HUES48 (cell line): ENCODE data around the gene EP400.

Experiments
- H3K27ac ChIP-seq: one replicate; pipeline ENCODE4 v1.7.0; 2013; ENCODE audit warnings: low read depth, low read length, inconsistent platforms
- H3K27me3 ChIP-seq: 2 replicates; pipeline ENCODE4 v1.6.1; 2013; ENCODE audit warnings: mild to moderate bottlenecking, low read length; ENCODE audit not compliant: control insufficient read depth, insufficient read depth
- H3K36me3 ChIP-seq: 2 replicates; pipeline ENCODE4 v1.6.1; 2013; ENCODE audit warnings: low read length; ENCODE audit not compliant: control insufficient read depth, insufficient read depth
- H3K4me1 ChIP-seq: 2 replicates; pipeline ENCODE4 v1.6.1; 2013; ENCODE audit warnings: mild to moderate bottlenecking, low read length; ENCODE audit not compliant: control insufficient read depth, insufficient read depth
- H3K4me3 ChIP-seq: 2 replicates; pipeline ENCODE4 v1.5.1; 2013; ENCODE audit warnings: mild to moderate bottlenecking, low read depth, low read length
- H3K9ac ChIP-seq: 2 replicates; pipeline ENCODE4 v1.6.1; 2013; ENCODE audit warnings: mild to moderate bottlenecking, low read depth, low read length, moderate library complexity
- H3K9me3 ChIP-seq: 2 replicates; pipeline ENCODE4 v1.6.1; 2013; ENCODE audit warnings: low read length; ENCODE audit not compliant: control insufficient read depth, insufficient read depth

EP400 gene

DNA sequence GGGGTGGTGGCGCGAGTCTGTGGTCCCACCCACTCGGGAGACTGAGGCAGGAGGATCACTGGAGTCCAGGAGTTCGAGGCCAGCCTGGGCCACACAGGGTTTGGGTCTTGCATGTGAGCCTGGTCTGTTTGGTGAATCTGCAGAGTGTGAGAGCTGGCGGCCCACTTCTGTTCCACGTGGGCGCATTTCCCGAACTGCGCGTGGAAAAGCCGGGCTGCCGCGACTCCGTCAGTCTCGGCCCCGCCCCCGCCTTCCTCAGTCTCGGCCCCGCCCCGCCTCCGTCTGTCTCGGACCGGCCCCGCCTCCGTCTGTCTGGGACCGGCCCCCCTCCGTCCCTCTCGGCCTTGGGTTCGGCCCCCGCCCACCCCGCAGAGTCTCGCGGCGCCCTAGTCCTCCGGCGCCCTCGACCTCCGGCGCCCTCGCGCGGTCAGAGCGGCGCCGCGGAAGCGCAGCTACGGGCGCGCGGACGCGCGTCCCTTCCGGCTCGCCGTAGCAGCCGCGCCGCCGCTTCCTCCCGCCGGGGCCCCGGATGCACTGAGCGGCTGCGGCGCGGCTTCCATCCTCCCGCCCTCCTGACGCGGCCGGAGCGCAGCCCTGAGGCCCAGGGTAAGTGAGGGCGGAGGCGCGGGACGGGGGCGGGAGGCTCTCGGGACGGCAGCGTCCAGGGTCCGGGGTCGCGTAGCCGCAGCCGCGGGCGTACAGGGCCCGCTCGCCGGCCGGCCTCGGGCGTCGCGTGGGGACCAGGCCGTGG lies at the start of gene EP400:
TSS of gene EP400 (plus strand) at position 512 of the 751 bp plus-strand sequence. CDS start 10,678 bp downstream, outside the sequence.
- no peaks in the 10 kb centered on the region for H3K4me1 ChIP-seq
- H3K27ac ChIP-seq = peak within 1 kb of the TSS; percentile 83
- H3K9me3 ChIP-seq = no peaks in the 10 kb centered on the region
- peaks cover 4% of the 10 kb centered on the region for H3K36me3 ChIP-seq
- no peaks in the 10 kb centered on the region for H3K27me3 ChIP-seq
- peak within 1 kb of the TSS; percentile 75 for H3K9ac ChIP-seq
- H3K4me3 ChIP-seq = peak within 1 kb of the TSS; percentile 79

DNA sequence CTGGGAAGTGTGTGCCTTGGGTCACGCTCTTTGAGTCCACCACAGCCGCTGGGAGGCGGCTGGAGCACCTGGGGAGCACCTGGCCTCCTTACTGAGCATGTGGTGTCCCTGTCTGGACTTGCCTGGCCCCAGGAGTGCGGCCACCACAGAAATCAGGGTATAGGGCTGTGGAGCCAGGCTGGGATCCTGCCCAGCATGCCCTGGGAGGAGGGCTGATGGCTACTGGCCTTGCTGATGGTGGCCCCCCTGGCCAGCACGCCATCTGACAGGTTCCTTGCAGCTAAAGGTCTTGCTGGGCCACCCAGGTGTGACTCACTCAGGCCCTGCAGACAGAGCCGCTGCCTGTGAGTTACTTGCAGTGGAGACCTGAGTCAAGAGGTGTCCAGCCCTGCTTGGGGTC lies 49.3 kb upstream of the EP400 start:
- H3K4me3 ChIP-seq = no peak overlapping the region
- H3K27me3 ChIP-seq = no peaks in the 10 kb centered on the region
- peaks cover 11% of the 10 kb centered on the region; the same call in 1 of the 2 replicates for H3K36me3 ChIP-seq
- H3K9ac ChIP-seq = no peak overlapping the region
- H3K9me3 ChIP-seq = no peaks in the 10 kb centered on the region
- H3K4me1 ChIP-seq = 0 out of 2 replicates have a peak, but pooled peaks cover 10% of the 10 kb centered on the region
- no peak overlapping the region for H3K27ac ChIP-seq

DNA sequence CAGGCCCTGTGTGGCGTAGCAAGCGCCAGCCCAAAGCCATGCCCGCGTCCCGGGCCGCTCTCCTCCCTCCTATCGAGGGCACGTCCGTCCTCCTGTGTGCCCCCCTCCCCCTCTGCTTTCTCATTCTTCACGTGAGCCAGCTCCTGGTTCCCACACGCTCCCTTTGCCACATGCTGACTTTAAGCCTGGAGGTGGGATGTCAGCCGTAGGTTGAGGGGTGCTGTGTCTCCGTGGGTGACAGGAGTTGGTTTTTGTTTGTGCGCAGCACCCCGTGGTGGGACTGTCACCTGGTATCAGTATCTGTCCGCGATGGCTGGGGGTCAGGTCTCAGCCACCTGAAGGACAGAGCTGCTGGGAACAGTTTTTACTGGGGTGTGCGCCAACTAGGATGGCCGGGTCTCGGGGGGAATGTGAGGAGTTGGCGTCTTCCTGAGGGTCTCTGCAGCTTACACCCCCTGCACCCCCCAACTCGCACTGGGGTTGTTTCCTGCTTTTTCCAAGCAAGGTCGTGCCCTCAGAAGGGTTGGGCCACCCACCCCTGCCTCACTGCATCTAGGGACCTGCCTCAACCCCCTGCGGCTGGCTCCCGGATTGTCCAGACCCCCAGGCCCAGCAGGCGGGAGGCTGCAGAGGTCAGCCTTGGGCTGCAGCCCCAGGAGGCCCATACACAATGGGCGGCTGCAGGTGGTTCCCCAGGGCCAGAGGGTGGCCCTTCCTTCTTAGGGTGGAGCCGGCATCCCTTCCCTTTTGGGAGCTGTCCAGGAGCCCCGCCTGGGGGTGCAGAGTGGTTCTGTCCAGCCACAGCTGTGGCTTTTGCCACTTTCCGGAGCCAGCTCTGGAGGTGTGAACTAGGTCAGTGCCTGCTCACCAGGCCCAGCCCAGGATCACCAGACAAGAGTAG lies 48.1 kb upstream of the EP400 start:
- no peaks in the 10 kb centered on the region for H3K9me3 ChIP-seq
- H3K36me3 ChIP-seq = peaks cover 11% of the 10 kb centered on the region; the same call in 1 of the 2 replicates
- H3K4me3 ChIP-seq = no peak overlapping the region
- H3K4me1 ChIP-seq = 0 out of 2 replicates have a peak, but pooled peaks cover 4% of the 10 kb centered on the region
- no peak overlapping the region for H3K9ac ChIP-seq
- no peaks in the 10 kb centered on the region for H3K27me3 ChIP-seq
- H3K27ac ChIP-seq = no peak overlapping the region

DNA sequence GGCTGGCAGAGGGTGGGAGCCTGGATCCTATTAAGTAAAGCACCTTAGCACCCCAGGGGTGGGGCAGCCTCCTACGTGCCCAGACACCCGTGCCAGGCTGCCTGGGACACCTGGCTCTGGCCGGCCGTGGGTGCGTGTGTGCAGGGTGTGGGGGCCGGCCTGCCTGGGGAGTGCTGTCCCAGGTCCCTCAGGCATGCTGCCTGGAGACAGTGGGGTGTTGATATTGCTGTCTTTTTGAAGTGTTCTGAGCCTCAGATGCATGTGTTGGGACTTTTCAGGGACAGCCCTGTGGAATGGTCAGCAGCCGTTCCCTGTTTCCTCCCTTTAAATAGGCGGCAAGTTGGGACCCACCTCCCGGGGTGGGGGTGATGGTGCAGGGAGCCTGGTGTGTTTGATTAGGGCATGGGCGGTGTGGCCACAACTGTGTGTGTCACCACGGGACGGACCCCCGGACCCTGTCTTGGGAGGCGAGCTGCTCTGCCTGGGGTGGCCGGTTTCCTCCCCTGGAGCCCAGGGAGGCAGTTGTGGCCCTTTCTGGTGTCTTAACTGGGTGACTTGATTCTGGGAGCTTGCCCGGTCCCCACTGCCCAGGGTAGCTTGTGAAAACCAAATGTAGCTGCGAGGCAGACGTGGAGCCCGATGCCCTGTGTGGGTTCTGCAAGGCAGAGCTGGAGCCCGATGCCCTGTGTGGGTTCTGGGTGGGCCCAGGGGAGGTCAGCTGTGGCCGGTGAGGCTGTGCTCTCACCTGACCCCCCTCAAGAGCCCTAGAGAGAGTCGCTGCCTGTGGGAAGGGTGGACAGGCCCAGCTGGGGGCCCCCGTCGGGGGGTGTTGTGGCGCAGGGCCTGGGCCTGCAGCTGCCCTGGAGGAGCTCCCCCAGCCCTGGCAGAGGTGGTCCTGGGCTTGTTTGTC lies 47.2 kb upstream of the EP400 start:
- no peak overlapping the region for H3K27ac ChIP-seq
- no peaks in the 10 kb centered on the region for H3K27me3 ChIP-seq
- H3K4me1 ChIP-seq = 0 out of 2 replicates have a peak, but pooled peaks cover 2% of the 10 kb centered on the region
- H3K36me3 ChIP-seq = peaks cover 7% of the 10 kb centered on the region; the same call in 1 of the 2 replicates
- H3K9ac ChIP-seq = no peak overlapping the region
- no peak overlapping the region for H3K4me3 ChIP-seq
- no peaks in the 10 kb centered on the region for H3K9me3 ChIP-seq

- Histone ChIP-seq H3K27ac (no peak overlapping the region), H3K36me3 (peaks cover 11% of the 10 kb centered on the region), H3K9ac (no peak overlapping the region), H3K4me3 (no peak overlapping the region), H3K27me3 (no peaks in the 10 kb centered on the region), H3K4me1 (0 out of 2 replicates have a peak, but pooled peaks cover 2% of the 10 kb centered on the region), H3K9me3 (no peaks in the 10 kb centered on the region)
Observed at GRCh38 chr12:131903270-131904255, 46.2 kb upstream of the EP400 start.

DNA sequence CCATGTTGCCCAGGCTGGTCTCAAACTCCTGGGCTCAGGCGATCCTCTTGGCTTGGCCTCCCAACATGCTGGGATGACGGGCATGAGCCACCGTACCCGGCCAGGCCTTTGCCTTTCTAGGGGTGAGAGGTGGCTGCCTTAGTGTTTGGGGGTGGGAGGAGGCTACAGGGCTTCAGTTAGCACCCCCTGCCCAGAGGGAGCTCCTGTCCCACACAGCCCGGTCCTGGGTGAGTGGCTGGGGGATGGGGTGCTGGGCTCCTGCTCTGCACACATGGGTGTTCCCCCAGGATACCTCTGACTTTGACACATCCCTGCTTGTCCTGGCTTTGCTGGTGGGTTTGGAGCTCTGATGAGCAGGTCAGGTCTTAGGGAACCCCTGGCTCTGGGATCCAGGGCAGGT lies 45.4 kb upstream of the EP400 start:
- Histone ChIP-seq H3K4me3 (no peak overlapping the region), H3K4me1 (0 out of 2 replicates have a peak, but pooled peaks cover 2% of the 10 kb centered on the region), H3K36me3 (peaks cover 18% of the 10 kb centered on the region), H3K9ac (no peak overlapping the region), H3K27me3 (no peaks in the 10 kb centered on the region), H3K9me3 (no peaks in the 10 kb centered on the region), H3K27ac (no peak overlapping the region)

GRCh38 chr12:131905081-131905629 lies 44.6 kb upstream of the EP400 start:
- no peak overlapping the region for H3K4me3 ChIP-seq
- peaks cover 26% of the 10 kb centered on the region for H3K36me3 ChIP-seq
- no peaks in the 10 kb centered on the region for H3K27me3 ChIP-seq
- no peaks in the 10 kb centered on the region for H3K9me3 ChIP-seq
- H3K27ac ChIP-seq = no peak overlapping the region
- H3K9ac ChIP-seq = no peak overlapping the region
- H3K4me1 ChIP-seq = 0 out of 2 replicates have a peak, but pooled peaks cover 2% of the 10 kb centered on the region

DNA sequence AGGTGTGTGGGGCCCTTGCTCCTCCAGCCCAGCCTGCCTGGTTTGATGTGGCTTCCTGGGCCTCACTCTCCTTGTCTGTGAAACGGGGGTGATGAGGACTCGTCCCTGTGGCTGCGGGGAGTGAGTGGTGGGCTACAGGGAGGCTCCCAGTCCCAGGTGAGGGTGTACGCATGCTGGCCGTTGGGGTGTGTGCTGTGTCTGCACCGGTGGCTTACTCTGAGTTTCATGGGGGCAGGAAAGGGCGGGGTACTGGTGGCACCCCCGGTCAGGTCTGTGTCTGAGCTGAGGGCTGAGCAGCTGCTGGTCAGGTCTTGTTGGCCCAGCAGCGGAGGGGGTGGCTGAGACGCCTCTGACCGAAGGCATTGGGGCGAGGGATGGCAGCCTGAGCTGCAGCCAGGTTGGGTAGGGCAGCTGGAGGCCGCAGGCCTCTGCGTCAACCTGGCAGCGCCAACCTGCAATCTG lies 44.1 kb upstream of the EP400 start:
- no peaks in the 10 kb centered on the region for H3K9me3 ChIP-seq
- no peak overlapping the region for H3K9ac ChIP-seq
- H3K36me3 ChIP-seq = peaks cover 26% of the 10 kb centered on the region
- no peak overlapping the region for H3K27ac ChIP-seq
- H3K4me1 ChIP-seq = 0 out of 2 replicates have a peak, but pooled peaks cover 2% of the 10 kb centered on the region
- no peak overlapping the region for H3K4me3 ChIP-seq
- no peaks in the 10 kb centered on the region for H3K27me3 ChIP-seq

DNA sequence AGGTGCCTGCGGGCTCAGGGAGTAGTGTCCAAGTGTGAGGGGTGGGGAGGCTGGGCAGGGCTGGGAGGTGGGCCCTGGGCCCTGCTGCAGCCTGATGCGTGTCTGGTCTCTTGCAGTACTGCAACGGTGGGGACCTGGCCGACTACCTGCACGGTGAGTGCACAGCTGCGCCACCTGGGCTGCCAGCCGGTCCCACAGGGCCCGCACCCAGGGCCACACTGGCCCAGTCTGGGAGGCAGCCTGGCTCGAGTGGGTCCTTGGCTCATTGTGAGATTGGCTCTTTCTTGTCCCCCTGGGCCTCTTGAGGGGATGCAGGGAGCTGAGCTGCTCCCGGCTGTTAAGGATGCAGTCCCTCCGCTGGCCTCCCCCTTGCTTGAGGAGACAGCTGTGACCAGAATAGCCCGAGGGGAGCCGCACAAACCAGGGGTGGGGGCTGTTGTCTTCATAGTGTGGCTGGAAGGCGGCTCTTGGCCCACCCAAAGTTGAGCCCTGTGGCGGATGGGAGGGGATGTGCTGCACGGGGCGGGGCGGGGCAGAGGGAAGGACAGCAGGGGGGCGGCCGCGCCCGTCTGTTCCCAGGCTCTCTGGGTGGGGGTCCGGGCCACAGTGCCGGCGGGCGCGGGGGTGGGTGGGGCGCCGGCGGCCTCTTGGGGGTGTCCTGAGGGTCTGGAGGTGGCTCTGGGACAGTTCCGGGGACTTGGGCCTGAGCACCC lies 42.2 kb upstream of the EP400 start:
- Histone ChIP-seq H3K4me3 (no peak overlapping the region), H3K36me3 (peaks cover 44% of the 10 kb centered on the region), H3K4me1 (no peaks in the 10 kb centered on the region), H3K27ac (no peak overlapping the region), H3K9me3 (no peaks in the 10 kb centered on the region), H3K27me3 (no peaks in the 10 kb centered on the region), H3K9ac (no peak overlapping the region)
